NCI-H1105 (cell line): ENCODE measurements around the gene KCNQ4.

Experiments
- DNase-seq: peaks from one replicate; lab custom pipeline; 2025; lab: John Stamatoyannopoulos, UW

KCNQ4 gene

DNA sequence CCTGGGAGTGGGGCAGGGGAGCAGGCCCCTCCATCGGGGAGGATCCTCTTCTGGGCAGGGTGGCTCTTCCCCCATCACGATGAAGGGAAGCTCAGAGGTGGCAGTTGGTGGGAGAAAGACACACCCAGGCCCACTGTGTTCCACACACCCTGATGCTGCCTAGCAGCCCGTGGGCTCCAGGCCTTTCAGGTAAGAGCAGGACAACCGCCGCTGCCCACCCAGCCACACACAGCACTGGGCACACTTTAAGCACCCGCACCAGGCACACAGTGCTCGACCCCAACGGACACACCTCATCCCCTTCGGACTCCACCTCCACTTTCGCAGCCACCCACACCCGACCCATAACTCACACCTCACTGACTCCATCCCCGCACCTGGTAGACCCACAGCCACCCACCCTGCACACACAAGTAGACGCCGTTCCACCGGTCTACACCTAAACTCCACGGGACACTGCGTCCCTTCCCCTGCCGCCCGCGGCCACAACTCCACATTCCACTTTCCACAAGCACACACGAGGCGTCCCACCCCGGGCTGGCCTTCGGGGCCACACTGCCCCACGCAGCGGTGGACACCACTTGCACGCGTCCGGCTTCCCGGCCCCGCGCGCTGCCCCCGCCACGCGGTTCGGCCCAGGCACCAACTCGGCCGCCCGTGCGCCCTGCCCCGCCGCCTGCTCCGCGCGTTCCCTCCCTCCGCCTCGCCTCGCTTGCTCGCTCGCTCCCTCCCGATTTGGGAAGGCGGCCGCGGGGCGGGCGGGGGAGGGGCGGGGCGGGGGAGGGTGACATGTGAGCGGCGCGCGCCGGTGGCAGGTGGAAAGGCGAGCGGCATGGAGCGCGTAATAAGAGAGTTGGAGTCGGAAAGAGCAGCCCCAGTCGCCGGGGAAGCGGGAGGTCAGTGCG is at the start of gene KCNQ4:
Gene KCNQ4 (plus strand): TSS at position 787 of the 905 bp plus-strand sequence. CDS start 307 bp downstream, outside the sequence.
- peak; percentile 41 for DNase-seq

DNA sequence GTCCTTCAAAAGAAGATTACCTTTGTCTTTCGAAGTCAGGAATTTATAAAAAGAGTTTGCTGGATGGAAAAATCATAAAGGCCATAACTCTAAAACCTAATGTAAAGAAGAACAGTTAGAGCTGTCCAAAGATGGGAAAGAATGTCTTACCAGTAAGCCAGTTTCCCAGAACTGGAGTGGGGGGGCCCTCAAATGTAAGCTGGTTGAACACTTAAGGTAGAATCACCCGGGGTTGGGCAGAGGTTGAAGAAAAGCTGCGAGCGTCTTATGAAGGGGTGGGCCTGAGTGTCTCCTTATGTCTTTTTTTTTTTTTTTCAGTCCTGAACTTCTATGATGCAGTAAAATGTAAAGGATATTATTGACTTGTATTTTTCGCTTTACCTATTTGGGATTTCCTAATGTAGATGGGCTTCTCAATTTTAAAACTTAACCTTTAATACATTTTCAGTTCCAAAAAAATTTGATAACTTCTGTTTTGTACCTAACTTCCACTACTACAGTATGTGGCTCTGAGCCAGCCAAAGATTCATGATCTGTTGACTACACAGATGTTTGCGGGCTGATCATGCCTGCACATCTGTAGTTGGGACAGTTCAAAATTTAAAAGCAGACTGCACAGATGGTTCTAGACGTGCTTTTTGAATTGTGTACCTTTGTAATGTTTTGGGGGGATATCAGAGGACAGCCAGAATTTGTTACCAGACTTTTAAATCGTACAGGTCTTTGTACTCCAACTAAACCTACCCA is 48.5 kb upstream of the KCNQ4 start:
- no peak for DNase-seq

DNA sequence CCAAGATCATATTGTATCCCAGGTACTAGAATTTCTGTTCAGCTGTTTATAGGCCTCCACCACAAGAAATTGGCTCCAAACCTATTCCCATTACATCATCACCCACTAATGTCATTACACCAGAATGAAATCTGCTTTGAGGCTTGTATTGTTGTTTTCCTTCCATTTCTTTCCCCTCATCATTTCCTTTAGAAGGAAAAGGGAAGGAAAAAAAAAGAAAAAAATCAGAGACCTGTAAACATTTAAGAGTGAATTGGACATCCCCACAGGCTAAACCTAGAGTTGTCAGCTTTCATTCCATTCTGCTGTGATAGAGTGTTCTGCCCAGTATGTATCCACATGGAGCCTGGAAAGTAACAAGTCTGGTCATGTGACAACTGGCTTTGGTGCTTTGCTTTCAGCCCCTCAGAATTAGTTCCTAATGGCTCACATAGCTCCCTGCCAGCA is 47.5 kb upstream of the KCNQ4 start:
- DNase-seq: no peak

DNA sequence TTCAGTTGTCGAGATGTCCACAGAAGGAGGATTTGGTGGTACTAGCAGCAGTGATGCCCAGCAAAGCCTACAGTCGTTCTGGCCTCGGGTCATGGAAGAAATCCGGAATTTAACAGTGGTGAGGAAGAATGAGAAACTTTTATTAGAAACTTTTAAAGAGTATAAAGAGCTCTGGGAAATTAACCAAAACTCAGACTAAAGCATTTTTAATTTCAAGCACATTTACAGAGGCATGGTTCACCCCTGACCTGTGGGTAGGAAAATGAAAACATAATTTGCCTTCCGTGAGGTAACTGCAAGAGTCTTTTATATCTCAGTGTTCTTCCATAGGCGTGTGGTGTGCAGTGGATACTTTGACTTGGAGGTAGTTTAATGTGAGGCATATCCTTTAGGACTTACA is 44.8 kb upstream of the KCNQ4 start:
- no peak for DNase-seq

DNA sequence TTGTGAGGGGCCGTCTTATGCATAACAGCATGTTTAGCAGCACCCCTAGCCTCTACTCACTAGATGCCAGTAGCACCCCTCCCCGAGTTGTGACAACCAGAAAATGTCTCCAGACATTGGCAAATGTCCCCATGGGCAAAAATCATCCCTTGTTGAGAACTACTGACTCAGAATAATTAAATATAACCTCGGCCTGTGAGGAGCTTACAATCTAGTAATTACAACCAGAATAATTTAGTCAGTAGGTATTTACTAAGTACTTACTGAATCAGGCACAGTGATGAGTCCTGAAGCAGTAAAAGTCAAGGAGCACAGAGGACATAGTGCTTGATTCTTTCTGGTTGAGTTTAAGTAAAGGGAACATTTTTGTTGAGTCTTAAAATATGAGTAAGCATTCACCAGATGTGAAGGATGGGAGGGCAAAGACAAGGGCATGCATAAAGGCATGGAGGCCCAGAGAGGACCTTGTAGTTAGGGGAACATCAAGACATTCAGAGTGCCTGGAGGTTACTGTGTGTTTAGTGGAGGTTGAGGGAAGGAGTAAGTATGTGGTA is 44.1 kb upstream of the KCNQ4 start:
- DNase-seq: no peak

DNA sequence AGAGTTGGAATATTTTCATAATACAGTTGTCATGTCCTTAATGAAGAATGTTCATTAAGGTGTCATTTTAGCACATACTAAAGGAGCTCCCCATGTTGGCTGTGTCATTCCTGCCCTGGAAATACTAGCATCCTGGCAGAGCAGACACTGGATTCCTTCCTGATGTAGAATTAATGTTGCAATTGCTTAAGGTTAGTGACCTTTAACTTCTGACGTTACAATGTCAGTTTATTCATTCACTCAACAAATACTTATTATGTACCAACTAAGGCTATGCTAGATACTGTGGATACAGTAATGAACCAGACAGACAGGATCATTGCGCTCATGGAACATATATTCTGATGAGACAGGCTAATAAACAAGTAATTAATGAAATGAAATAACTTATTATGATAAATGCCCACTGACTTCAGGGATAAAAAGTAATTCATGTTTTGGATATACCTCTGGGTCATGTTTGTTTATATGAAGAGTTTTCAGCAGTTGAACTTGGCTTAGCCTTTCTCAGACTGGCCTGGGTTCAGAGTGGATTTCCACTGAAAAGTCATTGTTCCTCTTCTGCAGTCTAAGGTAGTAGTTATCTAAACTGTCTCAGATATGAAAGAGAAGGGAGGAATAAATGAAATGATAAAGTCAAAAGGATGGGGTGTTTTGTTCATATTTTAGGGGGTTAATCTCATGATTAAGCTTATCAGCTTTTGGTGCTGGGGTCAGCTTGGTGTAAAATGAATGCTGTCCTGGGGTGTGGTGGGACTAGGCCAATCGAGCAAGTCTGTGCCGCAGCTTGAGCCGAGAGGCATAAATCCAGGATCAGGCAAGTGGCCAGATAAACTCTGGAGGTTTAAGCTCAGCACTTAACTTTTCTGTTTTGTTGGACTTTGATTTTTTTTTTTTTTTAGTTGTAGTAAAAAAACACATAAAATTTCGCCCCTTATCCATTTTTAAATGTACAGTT is 43.3 kb upstream of the KCNQ4 start:
- DNase-seq: no peak

DNA sequence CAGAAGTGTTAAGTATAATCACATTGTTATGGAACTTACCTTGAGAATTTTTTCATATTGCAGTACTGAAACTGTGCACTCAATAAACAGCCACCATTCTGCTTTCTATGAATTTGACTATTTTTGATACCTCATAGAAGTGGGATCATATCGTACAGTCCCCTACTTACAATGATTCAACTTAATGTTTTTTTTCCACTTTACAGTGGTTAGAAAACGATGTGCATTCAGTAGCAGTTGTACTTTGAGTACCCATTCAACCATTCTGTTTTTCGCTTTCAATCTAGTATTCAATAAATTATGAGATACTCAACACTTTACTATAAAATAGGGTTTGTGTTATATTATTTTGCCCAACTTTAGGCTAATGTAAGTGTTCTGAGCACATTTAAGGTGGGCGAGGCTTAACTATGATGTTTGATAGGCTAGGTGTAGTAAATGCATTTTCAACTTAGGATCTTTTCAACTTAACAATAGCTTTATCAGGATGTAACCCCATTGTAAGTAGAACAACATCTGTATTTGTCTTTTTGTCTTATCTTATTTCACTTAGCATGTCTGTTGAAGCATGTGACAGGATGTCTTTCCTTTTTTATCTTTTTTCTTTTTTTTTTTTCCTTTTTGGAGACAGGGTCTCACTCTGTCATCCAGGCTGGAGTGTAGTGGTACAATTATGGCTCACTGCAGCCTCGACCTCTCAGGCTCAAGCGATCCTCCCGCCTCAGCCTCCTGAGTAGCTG is 42.4 kb upstream of the KCNQ4 start:
- no peak for DNase-seq

DNA sequence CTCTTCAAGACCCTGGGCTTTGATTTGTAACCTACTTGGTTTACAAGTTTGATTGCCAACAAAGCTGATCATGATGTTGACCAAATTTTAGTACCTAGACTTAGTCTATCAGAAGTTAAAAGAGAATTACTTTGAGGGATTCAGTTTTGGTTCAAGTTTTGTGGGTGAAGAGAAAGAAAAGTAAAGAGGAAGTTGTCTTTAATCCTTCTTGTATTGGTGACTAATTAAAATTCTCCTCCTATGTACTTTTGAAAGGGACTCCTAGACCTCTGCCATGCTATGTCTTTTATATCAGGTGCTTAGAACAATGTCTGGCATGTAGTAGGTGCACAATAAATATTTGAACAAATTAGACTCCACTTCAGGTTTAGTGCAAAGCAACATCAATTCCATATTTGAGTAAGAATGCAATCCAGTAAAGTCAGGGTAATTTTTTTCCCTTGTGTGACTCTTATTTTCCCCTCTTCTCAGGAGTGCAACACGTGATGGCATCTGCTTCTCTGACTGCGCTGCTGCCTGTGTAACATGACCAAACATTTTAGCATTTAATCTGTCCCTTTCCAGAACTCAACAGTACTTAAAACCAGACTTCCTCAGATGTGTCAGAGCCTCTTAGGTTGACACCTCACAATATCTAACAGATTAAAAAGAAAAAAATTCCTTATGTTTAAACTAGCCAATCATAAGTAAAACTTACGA is 41.1 kb upstream of the KCNQ4 start:
- DNase-seq: no peak

DNA sequence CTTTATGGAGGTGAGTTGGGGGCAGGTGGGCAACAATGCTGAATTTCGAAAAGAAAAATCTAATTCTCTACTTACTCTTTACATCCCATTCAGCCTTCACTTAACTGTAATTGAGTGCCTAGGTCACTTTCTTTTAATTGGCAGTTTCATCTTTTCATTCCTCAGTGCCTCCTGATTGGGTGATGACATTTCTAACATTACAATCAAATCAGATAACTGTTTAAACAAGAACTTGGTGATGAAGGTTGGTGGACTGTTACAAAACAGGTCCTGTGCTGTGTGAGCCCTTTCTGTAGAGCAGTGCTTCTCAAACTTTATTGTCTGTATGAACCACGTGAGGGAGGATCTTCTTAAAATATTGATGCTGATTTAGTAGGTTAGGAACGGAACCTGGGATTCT is 40.1 kb upstream of the KCNQ4 start:
- DNase-seq: no peak

DNA sequence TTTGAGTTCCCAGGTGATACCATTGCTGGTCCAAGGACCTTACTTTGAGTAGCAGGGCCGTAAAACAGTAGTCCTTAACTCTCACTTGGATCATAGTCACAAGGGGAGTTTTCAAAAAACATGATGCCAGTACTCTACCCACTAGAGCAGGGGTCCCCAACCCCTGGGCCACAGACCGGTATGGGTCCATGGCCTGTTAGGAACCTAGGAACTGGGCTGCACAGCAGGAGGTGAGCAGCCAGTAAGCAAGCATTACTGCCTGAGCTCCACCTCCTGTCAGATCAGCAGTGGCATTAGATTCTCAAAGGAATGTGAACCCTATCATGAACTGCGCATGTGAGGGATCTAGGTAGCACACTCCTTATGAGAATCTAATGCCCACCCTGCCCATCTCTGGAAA is 39.7 kb upstream of the KCNQ4 start:
- DNase-seq: no peak

DNA sequence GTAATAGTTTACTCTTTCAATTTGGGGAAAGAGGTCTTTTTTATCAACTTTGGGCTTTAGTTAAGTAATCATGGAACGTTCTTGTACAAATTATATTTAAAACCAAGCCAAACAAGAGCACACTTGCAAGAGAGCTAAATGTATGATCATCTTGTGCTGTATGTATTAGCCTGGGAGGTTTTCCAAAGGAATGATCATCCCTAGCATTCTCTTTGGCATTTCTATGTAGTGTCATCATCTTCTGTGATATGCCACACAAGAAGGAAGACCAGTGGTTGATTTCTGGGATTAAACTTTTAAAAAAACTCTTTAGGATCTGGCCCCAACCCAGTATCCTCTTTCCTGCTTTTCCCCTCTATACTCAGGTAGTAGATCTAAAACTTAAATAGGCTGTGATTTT is 38.4 kb upstream of the KCNQ4 start:
- DNase-seq: no peak

DNA sequence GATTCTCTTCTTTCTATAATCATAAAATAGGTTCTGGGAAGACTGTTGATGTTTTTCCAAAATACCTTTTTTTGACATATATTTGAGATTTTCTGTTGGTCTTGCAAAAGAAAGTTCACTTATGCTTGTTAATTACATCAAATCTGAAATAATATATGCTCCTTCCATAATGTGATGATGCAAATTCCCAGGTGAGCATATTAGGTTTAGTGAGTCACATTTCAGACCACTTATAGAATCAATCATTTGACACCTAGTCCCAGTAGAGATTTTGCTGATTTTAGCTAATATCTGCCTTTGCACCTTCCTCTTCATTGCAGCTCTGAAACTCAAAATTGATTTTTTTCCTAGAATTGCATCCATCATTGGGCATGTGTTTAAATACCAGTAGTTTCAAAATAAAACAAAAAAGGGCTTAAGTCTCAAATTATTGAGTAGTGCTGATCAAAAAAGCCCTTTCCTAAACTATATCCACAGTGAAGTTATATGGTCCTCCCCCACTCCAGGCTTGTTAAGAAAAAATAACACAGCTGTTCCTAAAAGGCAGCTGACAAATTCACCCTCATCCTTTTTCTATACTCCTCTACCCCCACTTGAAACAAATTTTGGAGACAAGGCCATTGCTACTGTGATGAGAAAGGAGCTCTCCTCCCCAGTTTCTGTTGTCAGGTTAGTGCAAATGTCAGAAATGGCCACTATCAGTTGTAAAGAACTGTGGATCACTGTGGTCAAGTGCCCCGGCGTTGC is 37.1 kb upstream of the KCNQ4 start:
- DNase-seq: no peak

DNA sequence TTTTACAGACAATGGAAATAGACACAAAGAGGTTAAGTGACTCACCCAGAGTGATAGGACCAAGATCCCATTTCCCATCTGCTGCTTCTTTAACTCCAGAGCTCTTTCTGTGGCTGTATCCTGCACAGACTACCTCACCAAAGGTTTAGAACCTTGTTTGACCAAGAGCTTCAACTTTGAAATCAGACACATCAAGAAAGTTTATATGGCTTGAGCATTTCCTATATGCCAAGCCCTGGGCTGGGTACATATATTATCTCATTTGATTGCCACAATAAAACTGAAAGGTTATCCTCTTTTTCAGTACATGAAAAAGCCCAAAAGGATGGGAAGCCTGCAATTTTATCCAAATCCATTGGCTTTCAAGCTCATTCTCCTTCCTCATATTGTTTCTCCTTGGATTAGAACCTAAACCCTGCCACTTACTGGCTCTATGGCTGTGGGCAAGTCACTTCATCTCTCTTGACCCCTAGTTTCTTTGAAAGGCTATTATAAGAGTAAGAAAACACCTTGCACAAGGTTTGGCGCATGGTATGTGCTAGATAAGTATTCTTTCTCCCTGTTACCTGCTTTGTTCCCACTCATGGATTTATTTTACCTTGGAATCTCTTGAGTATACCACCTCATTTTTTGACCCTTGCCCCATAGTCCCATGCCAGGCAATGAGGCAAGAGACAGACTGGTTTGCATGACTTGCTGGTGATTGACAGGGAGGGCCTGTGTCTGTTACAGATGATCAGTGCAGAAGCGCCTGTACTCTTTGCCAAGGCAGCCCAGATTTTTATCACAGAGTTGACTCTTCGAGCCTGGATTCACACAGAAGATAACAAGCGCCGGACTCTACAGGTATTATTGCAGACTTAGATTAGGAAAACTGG is 34.5 kb upstream of the KCNQ4 start:
- no peak for DNase-seq

DNA sequence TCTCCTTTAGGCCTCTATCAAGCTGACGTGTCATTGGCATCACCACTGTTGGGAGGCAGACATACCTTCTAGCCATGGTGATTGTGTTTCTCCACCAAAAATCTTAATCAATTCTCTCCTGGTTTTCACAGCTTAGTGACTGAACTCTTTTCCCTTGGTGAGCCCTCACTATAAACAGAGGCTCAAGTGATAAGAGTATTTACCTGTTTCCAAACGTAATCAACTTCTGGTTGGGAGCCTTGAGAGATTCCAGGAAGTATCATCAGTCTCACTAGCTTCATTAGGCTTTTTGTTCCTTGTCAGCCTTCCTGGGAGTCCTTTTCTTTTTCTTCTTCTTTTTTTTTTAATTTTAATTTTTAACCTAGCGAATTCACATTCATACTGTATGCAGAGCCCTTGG is 33.8 kb upstream of the KCNQ4 start:
- no peak for DNase-seq

DNA sequence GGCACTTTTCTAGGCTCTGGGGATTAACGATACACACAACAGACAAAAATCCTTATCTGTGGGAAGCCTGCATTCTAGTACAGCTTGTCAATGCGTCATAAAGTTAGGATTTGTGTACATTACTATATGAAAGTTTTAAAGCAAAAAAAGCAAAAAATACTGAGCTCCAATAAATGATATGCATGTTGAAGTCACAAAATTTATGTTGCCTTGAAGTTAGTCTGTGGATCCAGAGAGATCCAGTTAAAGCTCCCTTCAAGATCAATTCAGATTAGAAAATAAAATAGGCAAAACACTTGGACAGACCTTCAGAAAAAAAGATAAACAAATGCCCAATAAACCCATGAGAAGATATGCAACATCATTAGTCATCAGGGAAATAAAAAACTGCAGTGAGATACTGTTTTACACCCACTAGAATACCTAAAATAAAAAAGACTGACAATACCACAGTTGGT is 33.1 kb upstream of the KCNQ4 start:
- no peak for DNase-seq

DNA sequence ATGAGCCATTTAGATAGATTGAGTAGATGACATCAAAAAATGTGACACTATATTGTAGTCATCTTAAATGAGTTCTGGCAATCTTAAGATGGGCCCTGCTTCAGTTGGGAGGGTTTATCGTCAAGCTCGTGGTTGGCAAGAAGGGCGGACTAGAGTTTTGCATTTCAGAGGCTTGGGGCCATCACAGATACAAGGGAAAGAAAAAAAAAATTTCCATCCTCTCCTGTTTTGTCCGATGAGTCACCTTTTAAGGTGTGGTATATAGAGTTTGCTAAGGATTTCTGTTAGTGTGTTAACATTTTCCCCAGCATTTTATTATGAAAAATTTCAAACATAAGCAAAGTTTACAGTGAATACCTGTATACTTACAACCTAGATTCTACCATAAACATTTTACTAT is 31.8 kb upstream of the KCNQ4 start:
- DNase-seq: no peak

DNA sequence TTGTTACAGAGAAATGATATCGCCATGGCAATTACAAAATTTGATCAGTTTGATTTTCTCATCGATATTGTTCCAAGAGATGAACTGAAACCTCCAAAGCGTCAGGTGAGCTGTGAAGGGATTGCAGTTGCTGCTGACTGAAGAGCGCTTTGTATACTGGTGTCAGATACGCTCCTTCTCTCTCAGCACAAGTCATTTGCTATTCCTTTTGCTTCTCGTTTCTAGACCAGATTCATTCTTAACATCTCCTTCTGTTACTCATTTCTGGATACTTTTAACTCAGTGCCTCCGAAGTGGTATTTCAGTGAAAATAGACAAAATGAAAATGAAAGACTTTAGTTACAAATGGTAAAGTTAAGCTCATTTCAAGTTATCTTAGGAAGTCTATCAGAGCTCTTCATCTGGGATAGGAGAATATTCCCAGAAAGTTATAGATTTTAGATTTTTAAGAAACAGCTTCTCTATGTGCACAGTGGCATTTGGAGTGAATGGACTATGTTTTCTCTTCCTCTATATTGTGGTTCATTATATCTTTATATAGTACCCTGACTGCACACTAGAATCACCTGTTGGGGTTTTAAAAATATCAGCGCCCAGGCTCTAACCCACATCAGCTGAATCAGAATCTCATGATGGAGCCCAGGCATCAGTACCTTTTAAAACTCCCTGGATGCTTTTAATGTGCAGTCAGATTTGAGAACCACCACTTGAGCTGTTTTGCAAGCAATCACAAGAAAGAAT is 30.3 kb upstream of the KCNQ4 start:
- no peak for DNase-seq

DNA sequence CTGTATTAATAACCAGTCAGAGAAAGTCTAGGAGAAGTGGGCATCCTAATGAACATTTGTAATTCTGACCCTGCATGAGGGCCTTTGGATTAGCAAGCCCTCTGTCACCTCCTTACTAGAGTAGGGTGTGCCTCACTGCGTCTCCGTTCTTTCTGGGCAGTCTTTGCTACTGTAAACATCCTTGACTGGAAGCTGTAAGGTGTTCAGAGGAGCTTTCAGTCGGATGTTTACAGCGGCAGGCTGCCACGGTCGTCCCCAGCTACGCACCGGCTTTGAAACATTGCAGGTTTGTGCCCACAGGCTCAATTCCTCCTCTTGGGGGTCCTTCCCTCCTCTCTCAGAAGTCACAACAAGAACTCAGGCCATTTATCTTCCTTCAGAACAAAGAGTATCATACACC is 29.4 kb upstream of the KCNQ4 start:
- DNase-seq: no peak
